ENCODE results near the gene METTL2B.
"Not testable (repeated sequence)": the region's sequence is repeated elsewhere in the genome, so short reads cannot be mapped to it uniquely, and the experiment has no call there.

DNA sequence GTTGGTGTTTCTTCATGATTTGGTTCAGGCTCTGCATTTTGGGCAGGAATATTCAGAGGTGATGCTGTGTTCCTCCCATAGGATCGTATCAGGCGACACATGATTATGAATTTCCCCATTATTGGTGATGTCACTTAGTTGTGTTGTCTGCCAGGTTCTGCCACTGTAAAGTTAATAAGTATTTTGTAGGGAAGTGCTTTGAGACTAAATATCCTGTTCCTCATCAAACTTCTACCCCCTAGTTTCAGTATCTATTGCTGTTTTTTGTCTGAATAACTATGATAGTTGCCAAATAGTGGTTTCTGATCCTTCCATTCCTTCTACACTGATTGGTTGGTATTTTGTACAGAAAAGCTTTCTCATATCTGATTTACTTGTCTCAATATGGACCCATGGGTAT, 28.9 kb downstream of the METTL2B start:
- TF ChIP-seq, protein P1, sequence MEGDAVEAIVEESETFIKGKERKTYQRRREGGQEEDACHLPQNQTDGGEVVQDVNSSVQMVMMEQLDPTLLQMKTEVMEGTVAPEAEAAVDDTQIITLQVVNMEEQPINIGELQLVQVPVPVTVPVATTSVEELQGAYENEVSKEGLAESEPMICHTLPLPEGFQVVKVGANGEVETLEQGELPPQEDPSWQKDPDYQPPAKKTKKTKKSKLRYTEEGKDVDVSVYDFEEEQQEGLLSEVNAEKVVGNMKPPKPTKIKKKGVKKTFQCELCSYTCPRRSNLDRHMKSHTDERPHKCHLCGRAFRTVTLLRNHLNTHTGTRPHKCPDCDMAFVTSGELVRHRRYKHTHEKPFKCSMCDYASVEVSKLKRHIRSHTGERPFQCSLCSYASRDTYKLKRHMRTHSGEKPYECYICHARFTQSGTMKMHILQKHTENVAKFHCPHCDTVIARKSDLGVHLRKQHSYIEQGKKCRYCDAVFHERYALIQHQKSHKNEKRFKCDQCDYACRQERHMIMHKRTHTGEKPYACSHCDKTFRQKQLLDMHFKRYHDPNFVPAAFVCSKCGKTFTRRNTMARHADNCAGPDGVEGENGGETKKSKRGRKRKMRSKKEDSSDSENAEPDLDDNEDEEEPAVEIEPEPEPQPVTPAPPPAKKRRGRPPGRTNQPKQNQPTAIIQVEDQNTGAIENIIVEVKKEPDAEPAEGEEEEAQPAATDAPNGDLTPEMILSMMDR (IDR thresholded peaks at IDR 0.05): not testable (repeated sequence)
- TF ChIP-seq POLR2A (IDR thresholded peaks at IDR 0.05): not testable (repeated sequence)
